HG02840 (cell line): ENCODE measurements around the gene BTBD19.

Experiments used
- ATAC-seq: cut with Tn5 transposase; IDR thresholded peaks from one replicate; pipeline ENCODE4 v1.9.1; 2021; ENCODE audit warnings: mild to moderate bottlenecking, moderate library complexity, moderate number of reproducible peaks; ENCODE audit not compliant: unreplicated experiment, low FRiP score

The BTBD19 gene

GRCh38 chr1:44851308-44851707 lies 43.0 kb downstream of the BTBD19 start:
- ATAC-seq = no peak

DNA sequence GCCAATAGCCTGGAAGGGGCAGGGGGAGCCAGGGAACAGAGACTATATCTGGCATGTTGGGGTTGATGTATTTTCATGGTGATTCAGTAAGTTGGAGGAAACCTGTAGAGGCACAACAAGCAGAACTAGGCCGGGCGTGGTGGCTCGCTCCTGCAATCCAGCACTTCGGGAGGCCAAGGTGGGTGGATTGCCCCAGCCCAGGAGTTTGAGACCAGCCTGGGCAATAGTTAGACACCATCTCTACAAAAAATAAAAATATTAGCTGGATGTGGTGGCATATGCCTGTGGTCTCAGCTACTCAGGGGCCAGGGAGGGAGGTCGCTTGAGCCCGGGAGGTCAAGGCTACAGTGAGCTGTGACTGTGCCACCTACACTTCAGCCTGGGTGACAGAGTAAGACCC lies 44.9 kb downstream of the BTBD19 start:
- ATAC-seq = no peak

DNA sequence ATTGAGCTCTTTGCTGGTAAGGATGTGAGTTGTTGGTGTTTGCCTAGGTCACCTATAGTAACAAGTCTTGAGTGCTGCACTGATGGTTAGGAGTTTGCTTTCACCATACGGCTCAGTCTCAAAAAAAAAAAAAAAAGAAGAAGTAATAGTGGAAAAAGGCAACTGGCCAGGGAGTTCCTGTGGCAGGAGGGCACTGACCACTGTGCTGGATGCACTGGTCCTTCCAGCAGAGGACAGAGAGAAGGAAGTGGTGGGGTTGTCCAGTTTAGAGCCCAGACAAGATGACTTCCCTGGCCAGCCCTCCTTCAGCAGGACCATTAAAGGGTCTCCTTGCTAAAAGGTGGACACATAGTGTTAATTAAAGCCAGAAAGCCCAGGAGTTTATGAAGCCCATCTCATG lies 46.6 kb downstream of the BTBD19 start:
- ATAC-seq = no peak

DNA sequence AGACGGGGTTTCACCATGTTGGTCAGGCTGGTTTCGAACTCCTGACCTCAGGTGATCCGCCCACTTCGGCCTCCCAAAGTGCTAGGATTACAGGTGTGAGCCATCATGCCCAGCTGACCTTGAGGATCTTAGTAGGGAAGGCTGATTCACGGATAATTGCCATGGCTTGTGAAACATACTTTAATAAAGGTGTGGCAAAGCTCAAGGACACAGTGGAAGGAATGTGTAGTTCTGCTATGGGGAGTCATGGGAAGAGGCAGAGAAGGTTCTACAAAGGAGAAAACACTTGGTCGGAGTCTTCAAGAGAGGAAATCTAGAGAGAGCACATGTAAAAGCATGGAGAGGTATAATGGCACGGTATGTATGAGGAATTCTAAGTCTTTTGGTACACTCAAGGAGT lies 47.4 kb downstream of the BTBD19 start:
- no peak for ATAC-seq

DNA sequence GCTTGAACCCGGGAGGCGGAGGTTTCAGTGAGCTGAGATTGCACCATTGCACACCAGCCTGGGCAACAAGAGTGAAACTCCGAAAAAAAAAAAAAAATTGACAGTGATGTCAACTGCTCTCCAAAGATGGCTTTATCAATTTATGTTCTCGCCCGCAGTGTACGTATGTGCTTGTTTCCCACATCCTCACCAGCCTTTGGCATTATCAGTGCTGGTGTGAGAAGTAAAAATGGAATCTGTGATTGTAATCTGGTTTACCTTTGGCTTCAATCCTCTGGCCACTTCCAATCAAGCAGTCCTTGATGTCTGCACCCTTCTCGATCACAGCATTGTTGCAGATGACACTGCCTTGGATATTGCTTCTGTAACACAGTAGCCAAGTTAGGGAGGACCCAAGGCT lies 49.1 kb downstream of the BTBD19 start:
- no peak for ATAC-seq

DNA sequence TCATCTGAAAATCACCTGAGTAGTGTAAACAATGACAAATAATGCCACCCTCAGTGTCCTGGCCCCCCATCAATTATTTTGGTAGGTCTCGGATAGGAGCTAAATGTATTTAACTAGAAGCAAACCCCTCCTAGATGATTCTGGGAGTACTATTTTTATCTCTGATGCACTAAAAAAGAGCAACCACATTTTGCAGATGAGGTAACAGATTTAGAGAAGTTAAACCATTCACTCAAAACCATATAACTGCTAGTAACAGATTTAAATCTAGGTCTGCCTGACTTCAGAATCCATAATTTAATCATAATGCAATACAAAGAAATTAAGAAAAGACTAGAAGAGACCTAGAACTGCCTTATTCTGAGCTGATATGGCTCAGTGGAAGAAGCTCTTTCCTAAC lies 52.0 kb downstream of the BTBD19 start:
- no peak for ATAC-seq

- ATAC-seq = no peak
Measured at GRCh38 chr1:44860891-44861425, 52.6 kb downstream of the BTBD19 start.

DNA sequence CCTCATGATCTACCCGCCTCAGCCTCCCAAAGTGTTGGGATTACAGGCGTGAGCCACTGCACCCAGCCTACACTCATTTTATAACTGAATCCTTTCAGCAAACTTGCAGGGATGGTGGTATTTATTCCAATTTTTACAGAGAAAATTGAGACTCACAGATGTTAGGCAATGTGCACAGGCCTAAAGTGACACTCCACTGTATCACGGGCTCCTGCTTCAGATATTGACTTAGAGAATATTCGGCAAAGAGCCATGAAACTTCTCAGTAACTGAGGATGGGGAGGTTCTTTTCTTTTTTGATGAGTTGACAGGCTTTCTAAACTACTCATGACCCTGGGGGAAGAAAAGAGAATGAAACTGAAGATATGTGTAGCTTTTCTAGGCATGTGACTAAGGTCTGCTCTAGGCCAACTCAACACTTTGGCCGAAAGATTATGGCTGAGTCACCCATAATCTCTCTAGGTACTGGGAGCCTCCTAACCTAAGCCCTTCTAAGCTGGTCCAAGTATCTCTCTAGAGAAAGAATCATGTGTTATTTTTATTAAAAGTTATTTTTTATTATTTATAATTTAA lies 54.6 kb downstream of the BTBD19 start:
- no peak for ATAC-seq
